GM12891 (cell line): ENCODE results near the gene COL8A2.

Experiments
- POLR2A ChIP-seq: IDR thresholded peaks from 2 replicates; pipeline ENCODE4 v1.6.1; 2011; ENCODE audit warnings: low read depth, low read length, control low read depth
- TAF1 ChIP-seq: IDR thresholded peaks from 2 replicates; pipeline ENCODE4 v1.6.1; 2011; ENCODE audit warnings: low read depth, low read length, control low read depth

GRCh38 chr1:36099681-36100341 lies 25.2 kb downstream of the COL8A2 start:
- TF ChIP-seq POLR2A (no peak), TAF1 (no peak)
